OCI-M2 (cell line): Measurements from ENCODE around the gene DACH1.

Experiments
- DNase-seq: peaks from one replicate; lab custom pipeline; 2025; ENCODE audit not compliant: unreplicated experiment; lab: John Stamatoyannopoulos, UW

DACH1 gene

DNA sequence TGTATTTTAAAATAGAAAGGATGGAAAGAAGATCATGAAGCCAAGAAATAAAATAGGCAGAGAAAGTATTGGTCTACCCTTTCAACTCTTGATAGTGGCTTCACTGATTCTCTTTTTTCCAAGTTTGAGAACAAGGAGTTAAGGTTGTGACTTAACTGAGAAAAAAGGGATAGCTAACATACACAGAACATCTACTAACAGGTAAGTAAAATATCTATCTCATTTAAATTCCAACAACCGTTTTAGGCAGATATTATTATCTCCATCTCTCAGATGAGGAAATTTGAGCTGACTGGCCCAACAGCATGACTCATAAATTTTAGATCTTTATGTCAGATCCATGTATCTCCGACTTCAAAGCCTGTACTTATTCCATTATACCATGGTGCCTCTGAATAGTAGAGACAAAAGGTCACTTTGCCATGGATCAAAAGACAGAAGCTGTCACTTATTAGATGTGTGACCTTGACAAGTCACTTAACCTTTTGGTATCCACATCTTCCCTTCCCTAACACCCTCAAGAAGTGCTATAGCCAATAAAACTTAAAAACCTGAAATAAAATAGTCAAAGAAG lies 152.1 kb downstream of the DACH1 start:
- DNase-seq: no peak

- DNase-seq: no peak
These were observed 153.9 kb downstream of the DACH1 start for GRCh38 chr13:71712988-71713653.

GRCh38 chr13:71704656-71705055 lies 162.3 kb downstream of the DACH1 start:
- DNase-seq: no peak

DNA sequence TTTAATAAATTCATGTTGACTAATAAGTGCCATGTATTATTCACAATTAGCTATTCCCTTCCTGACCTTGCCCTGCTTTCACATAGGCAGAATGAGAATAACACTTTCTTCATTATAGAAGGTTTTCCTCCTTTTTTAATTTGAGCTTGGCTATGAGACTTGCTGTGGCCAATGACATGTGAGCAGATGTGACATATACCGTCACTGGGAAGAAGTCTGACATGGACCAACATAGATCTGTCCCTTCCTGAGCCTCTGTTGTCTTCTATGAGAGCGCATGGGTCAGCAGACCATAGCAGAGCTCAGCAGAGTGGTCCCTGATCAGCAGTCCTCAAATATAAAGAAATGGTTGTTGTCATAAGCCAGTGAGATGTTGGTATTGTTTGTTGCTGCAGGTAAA lies 163.9 kb downstream of the DACH1 start:
- DNase-seq: no peak

DNA sequence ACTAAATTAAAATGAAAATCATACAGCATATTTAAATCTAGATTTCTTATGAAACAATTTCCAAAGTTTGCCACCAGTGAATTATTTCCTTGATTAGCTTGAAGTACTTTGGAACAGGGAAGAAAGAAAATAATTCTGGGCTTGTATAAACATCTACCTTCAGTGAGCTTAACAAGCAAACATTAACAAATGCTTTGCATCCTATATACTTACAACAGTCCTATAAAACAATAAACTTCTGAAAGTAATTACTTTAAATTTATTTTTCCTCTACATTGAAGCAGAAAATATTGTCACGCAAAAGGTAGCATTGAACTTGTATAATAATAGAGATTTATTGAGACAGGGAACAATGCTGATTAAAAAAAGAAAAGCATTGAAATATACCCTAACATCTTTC lies 164.8 kb downstream of the DACH1 start:
- DNase-seq: no peak

GRCh38 chr13:71701741-71702140 lies 165.3 kb downstream of the DACH1 start:
- no peak for DNase-seq

- DNase-seq: no peak
These were observed 167.7 kb downstream of the DACH1 start for GRCh38 chr13:71699342-71699741.

DNA sequence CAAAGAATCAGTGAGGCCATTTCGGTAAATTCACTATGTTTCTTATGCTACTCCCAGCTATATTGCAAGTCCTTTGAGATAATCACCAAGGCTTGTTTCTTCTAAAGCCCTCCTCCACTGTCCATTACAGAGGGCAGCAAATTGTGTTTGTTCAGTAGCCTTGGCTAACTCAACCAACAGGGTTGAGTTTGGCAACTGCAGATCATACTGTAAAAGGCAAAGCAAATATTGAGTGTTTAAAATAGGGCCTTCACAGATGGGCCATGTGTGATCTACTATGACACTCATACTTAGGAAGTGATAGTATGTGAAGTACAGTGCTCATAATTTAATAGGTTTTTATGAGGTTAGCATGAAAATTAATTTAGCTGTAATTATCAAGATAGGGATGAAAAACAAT lies 171.3 kb downstream of the DACH1 start:
- no peak for DNase-seq

GRCh38 chr13:71685072-71685471 lies 181.9 kb downstream of the DACH1 start:
- no peak for DNase-seq

DNA sequence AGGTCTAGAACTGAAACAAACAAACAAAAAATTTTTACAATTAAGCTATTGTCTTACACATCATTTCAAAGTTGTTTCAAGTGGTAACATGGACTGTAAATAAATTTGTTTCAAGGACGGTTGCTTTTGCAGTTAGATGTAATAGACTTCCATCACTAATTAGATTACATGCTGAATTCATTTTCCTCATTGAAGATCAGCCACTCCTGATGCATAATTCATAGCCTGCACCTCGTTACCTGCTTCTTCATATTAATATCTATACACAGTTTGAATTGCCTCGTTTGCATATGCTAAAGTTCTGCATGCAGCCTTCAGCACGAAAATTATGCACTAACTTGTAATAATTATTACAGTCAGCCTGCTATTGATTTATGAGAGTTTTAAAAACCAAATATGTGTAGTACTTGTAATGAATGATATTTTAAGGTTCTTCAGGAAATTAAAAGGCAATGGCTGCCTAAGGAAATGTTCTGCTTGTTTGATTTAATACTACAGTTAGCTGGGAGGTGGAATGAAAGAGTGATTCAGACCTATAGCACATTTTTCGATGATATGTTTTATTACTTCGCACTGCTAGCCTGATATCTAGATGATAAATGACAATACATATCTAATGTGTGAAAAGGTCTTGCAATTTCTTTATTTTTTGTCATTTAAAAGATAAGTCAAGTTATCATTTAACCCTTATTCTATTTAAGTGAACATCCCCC lies 184.9 kb downstream of the DACH1 start:
- DNase-seq: no peak

- no peak for DNase-seq
These were observed 189.9 kb downstream of the DACH1 start for GRCh38 chr13:71677124-71677523.

DNA sequence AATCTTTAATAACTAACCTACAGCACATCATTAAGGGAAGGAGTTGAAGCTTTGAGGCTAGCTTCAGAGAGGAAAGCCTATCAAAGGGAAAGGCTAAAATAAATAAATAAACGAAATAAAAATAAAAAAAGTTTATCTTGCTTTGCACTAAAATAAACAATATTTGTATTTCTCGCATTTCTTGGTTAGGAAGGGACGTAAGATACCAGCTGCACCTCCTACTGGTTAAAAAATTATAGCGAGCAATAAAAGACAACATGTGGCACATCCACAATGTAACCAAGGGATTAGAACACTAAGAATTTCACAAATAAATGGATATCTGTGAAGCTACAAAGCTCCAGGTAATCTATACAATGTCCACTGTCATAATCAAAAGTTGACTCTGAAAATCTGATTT lies 194.5 kb downstream of the DACH1 start:
- DNase-seq: no peak

DNA sequence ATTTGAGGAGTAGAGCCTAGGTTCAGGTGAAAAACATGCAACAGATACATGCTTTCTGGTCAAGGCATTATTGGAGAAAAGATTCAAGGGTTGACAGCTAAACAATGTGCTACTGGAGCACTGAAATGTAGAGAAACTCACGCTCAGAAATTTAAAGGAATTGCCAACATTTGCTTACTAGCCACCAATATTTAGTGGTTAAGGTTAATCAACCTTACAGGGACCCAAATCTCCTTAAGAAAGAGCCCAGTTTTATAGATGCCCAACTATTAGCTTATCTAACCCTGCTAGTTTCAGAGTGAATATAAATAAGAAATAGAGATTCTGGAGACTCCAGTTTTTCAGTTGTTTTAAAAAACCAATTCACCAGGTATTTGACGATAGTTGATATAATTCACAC lies 203.6 kb downstream of the DACH1 start:
- no peak for DNase-seq

DNA sequence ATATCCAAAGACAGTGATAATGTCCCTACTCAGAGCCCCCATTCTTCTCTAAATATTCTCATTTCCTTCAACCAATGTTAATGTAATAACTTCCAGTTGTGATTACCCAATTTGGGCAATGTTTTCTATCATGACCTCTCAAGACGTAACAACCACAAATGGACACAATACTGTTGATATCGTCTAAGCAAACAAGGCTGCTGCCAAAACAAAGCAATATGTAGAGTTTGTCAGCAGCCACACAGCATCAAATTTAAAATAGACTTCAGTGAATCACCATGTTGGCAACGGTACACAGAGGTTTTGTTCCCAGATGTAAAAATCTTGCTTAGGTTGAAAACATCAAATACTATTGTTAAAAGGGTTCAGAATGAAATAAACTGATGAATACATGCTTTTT lies 205.1 kb downstream of the DACH1 start:
- no peak for DNase-seq

DNA sequence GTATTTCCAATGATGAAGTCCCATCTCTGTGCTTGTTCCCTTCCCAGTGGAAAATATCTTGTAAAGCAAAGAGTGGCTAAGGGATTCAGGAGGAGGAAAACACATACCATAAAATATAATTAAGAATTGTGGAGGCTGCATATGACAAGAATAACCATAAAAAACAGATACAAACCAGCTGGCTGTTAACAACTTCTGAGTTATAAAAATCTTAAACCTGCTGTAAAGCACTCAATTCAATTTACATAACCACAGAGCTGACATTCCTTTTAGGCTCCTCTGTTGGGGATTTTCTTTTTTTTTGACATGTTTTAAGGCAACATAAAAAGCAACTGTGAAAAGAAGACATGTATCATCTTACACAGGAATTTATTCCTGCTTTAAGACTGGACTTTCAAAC lies 207.6 kb downstream of the DACH1 start:
- DNase-seq: no peak

- DNase-seq: no peak
These were observed 221.5 kb downstream of the DACH1 start for GRCh38 chr13:71645467-71645866.

DNA sequence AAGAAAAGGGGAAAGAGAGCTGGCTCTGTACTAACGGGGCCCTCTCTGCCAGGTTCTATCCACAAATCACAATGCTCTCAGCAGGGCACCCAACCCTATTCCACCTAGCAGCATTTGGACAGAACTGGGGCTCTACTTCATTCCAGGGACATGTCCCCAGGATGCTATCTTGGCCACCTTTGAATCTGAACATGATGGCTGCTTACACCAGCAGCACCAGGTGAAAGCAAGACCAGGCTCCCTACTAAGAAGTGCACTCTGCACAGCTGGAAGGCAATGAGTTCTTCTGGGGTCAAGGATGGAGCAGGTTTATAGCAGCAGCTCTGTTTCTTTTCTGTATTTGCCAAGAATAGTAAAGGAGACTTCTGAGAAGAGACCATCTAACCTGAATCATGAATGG lies 222.4 kb downstream of the DACH1 start:
- DNase-seq: no peak

GRCh38 chr13:71643448-71643860 lies 223.6 kb downstream of the DACH1 start:
- DNase-seq: no peak

- no peak for DNase-seq
These were observed 228.3 kb downstream of the DACH1 start for GRCh38 chr13:71638751-71639150.

DNA sequence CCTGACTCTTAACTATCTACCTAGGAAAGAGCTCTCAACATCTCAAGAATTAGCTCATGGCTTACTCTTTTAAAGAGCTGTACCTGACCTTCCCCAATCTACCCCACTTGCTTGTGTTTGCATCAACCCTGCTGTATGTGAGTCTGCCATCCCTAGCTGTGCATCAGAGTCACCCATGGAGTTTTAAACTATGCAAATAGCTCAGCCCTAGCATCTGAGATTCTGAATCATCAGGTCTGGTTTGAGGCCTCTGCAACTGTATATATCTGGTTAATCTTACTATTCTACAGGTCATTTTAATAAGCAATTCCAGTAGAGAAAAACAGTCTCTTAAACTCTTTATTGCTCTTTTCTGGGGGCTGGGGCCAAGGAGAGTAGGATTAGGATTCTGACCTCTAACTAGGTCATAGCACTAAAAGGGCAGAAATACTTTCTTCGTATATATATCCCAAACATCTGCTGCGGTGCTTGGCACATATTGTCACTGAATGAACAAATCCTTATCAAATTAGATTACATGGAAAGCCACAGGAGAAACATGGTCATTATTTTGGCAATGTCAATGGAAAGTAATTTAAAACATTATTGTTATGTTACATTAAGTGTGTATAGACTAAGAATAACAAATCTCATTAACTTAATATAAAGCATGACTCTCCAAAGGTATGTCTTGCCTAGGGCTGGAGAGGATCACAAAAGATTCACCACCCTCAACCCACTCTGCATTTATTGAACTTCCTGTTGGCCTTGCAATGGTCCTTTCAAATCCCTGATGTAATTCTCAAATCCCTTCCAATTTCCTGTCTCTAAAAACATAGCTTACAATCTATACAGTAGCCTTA lies 232.2 kb downstream of the DACH1 start:
- DNase-seq: no peak

GRCh38 chr13:71634182-71634581 lies 232.8 kb downstream of the DACH1 start:
- no peak for DNase-seq

GRCh38 chr13:71632721-71633120 lies 234.3 kb downstream of the DACH1 start:
- no peak for DNase-seq
